SK-N-SH treated with all-trans-retinoic acid at 6 μM for 48 hours (cell line): ENCODE measurements around the gene CDK6.
"Not testable (repeated sequence)": the region's sequence is repeated elsewhere in the genome, so short reads cannot be mapped to it uniquely, and the experiment has no call there.

Experiments
- ATAC-seq: fragments of 200-7000 bp; cut with Tn5 transposase; 3 replicates; pipeline ENCODE4 v1.9.1; 2020; ENCODE audit warnings: mild to moderate bottlenecking, moderate library complexity
- BACH2 ChIP-seq: fragments of 250-450 bp; sonication (Bioruptor Pico); IDR thresholded peaks from 2 replicates; pipeline ENCODE4 v1.9.0; 2021; ENCODE audit warnings: mild to moderate bottlenecking, borderline replicate concordance
- CREB5 ChIP-seq: fragments of 250-450 bp; sonication (Bioruptor Pico); IDR thresholded peaks from 2 replicates; pipeline ENCODE4 v1.5.1; 2020; ENCODE audit warnings: low read depth, mild to moderate bottlenecking, moderate library complexity
- ESRRG ChIP-seq: fragments of 250-450 bp; sonication (Bioruptor Pico); IDR thresholded peaks from 2 replicates; pipeline ENCODE4 v1.6.1; 2021; ENCODE audit warnings: mild to moderate bottlenecking
- GLIS3 ChIP-seq: fragments of 250-450 bp; sonication (Bioruptor Pico); IDR thresholded peaks from 2 replicates; pipeline ENCODE4 v1.5.0; 2020; ENCODE audit warnings: mild to moderate bottlenecking, moderate library complexity
- ISL1 ChIP-seq: fragments of 250-450 bp; sonication (Bioruptor Pico); IDR thresholded peaks from 2 replicates; pipeline ENCODE4 v2.1.2; 2022; ENCODE audit warnings: mild to moderate bottlenecking, moderate library complexity
- OSR1 ChIP-seq: fragments of 250-450 bp; sonication (Bioruptor Pico); IDR thresholded peaks from 2 replicates; pipeline ENCODE4 v1.8.0; 2022; ENCODE audit warnings: moderate library complexity, mild to moderate bottlenecking, inconsistent platforms
- PPARA ChIP-seq: fragments of 250-450 bp; sonication (Bioruptor Pico); IDR thresholded peaks from 2 replicates; pipeline ENCODE4 v1.5.0; 2020; ENCODE audit warnings: mild to moderate bottlenecking, borderline replicate concordance
- RARB ChIP-seq: fragments of 250-450 bp; sonication (Bioruptor Pico); IDR thresholded peaks from 2 replicates; pipeline ENCODE4 v1.8.0; 2021; ENCODE audit warnings: mild to moderate bottlenecking, moderate library complexity
- SNAI2 ChIP-seq: fragments of 250-450 bp; sonication (Bioruptor Pico); IDR thresholded peaks from 2 replicates; pipeline ENCODE4 v1.5.0; 2020; ENCODE audit warnings: mild to moderate bottlenecking, moderate library complexity
- TCF4 ChIP-seq: fragments of 250-450 bp; sonication (Bioruptor Pico); IDR thresholded peaks from 2 replicates; pipeline ENCODE4 v1.8.0; 2021; ENCODE audit warnings: mild to moderate bottlenecking, moderate library complexity, borderline replicate concordance
- TOX ChIP-seq: fragments of 250-450 bp; sonication (Bioruptor Pico); IDR thresholded peaks from 2 replicates; pipeline ENCODE4 v1.8.0; 2021; ENCODE audit warnings: mild to moderate bottlenecking, moderate library complexity, borderline replicate concordance
- ZC3H10 ChIP-seq: fragments of 250-450 bp; sonication (Bioruptor Pico); IDR thresholded peaks from 2 replicates; pipeline ENCODE4 v1.5.1; 2021; ENCODE audit warnings: mild to moderate bottlenecking, moderate library complexity
- ZFP3 ChIP-seq: fragments of 250-450 bp; sonication (Bioruptor Pico); IDR thresholded peaks from 2 replicates; pipeline ENCODE4 v1.5.0; 2020; ENCODE audit warnings: mild to moderate bottlenecking, moderate library complexity
- ZNF8 ChIP-seq: fragments of 450-650 bp; formaldehyde crosslinking; IDR thresholded peaks from 2 replicates; pipeline ENCODE4 v1.5.0; 2020; ENCODE audit warnings: mild to moderate bottlenecking, moderate library complexity
- TF ChIP-seq, protein P1 (sequence below): fragments of 250-450 bp; sonication (Bioruptor Pico); IDR thresholded peaks from 2 replicates; pipeline ENCODE4 v1.8.0; 2020; ENCODE audit warnings: mild to moderate bottlenecking, moderate library complexity, borderline replicate concordance

Gene CDK6

GRCh38 chr7:92761391-92762097 lies 74.8 kb downstream of the CDK6 start:
- ATAC-seq = no peak; the same call in 2 of the 3 replicates
- TF ChIP-seq ZFP3 = no peak
- peak; percentile 35; the same call in 1 of the 2 replicates for TF ChIP-seq SNAI2 (CRISPR knock-in tag)
- TF ChIP-seq, protein P1, sequence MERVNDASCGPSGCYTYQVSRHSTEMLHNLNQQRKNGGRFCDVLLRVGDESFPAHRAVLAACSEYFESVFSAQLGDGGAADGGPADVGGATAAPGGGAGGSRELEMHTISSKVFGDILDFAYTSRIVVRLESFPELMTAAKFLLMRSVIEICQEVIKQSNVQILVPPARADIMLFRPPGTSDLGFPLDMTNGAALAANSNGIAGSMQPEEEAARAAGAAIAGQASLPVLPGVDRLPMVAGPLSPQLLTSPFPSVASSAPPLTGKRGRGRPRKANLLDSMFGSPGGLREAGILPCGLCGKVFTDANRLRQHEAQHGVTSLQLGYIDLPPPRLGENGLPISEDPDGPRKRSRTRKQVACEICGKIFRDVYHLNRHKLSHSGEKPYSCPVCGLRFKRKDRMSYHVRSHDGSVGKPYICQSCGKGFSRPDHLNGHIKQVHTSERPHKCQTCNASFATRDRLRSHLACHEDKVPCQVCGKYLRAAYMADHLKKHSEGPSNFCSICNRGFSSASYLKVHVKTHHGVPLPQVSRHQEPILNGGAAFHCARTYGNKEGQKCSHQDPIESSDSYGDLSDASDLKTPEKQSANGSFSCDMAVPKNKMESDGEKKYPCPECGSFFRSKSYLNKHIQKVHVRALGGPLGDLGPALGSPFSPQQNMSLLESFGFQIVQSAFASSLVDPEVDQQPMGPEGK (CRISPR knock-in tag) = peak; percentile 65; the same call in 1 of the 2 replicates
- TF ChIP-seq CREB5 = peak; percentile 78
- no peak for TF ChIP-seq OSR1 (CRISPR knock-in tag)
- TF ChIP-seq ISL1 (CRISPR knock-in tag) = peak; percentile 99

- TF ChIP-seq TOX = no peak
- ATAC-seq = no peak
Measured at GRCh38 chr7:92758796-92759431, 77.5 kb downstream of the CDK6 start.

- TF ChIP-seq ZNF8 (CRISPR knock-in tag) = peak; percentile 77
- TF ChIP-seq, all 23 proteins: peak for 1; not testable (repeated sequence) for 22
- not testable (repeated sequence) for ATAC-seq
Measured at GRCh38 chr7:92757311-92757910, 79.0 kb downstream of the CDK6 start.

- no peak for TF ChIP-seq CREB5
- no peak for TF ChIP-seq TCF4 (CRISPR knock-in tag)
- TF ChIP-seq PPARA (CRISPR knock-in tag) = no peak
- no peak for TF ChIP-seq ZNF8 (CRISPR knock-in tag)
- TF ChIP-seq RARB (CRISPR knock-in tag) = no peak
- TF ChIP-seq GLIS3 (CRISPR knock-in tag) = no peak
- no peak for TF ChIP-seq BACH2
- TF ChIP-seq OSR1 (CRISPR knock-in tag) = no peak
- TF ChIP-seq ESRRG (CRISPR knock-in tag) = no peak
- no peak for ATAC-seq
Measured at GRCh38 chr7:92755680-92756079, 80.7 kb downstream of the CDK6 start.

GRCh38 chr7:92754919-92755581 lies 81.3 kb downstream of the CDK6 start:
- no peak; the same call in 2 of the 3 replicates for ATAC-seq
- TF ChIP-seq PPARA (CRISPR knock-in tag) (no peak), CREB5 (no peak), ZC3H10 (no peak), OSR1 (CRISPR knock-in tag) (no peak)
- TF ChIP-seq, protein P1 (CRISPR knock-in tag) = peak; percentile 27; the same call in 1 of the 2 replicates
